GM23338 (cell line): ENCODE results near the gene DVL1. TPM values are rescaled to one million over a fixed set of nuclear protein-coding genes. Genes with fewer than 3 reads are reported as not detected.

Source experiments
- ATAC-seq: fragments of 200-7000 bp; cut with Tn5 transposase; 3 replicates; pipeline ENCODE4 v1.9.1; 2020
- DNase-seq: peaks from one replicate; pipeline ENCODE4 v3.0.0-alpha.2; 2015; ENCODE audit warnings: low spot score
- H2AFZ ChIP-seq: fragments of 200-600 bp; sonication (generic); 2 replicates; pipeline ENCODE4 v1.8.0; 2016; ENCODE audit warnings: antibody characterized with exemption, mild to moderate bottlenecking, moderate library complexity
- H3F3A ChIP-seq: fragments of 200-600 bp; sonication (generic); replicated peaks from 2 replicates; pipeline ENCODE4 v1.8.0; 2017; ENCODE audit warnings: antibody characterized with exemption, mixed run types, low read depth
- H3K27ac ChIP-seq: fragments of 200-600 bp; sonication (generic); 2 replicates; pipeline ENCODE4 v1.6.1; 2016; ENCODE audit warnings: low read depth
- H3K27me3 ChIP-seq: fragments of 200-600 bp; sonication (generic); 2 replicates; pipeline ENCODE4 v1.8.0; 2016; ENCODE audit warnings: mild to moderate bottlenecking, mixed run types, moderate library complexity; ENCODE audit not compliant: insufficient read depth
- H3K36me3 ChIP-seq: fragments of 200-600 bp; sonication (generic); 2 replicates; pipeline ENCODE4 v1.8.0; 2016; ENCODE audit warnings: mild to moderate bottlenecking; ENCODE audit not compliant: insufficient read depth
- H3K4me1 ChIP-seq: fragments of 200-600 bp; sonication (generic); 2 replicates; pipeline ENCODE4 v1.8.0; 2016; ENCODE audit warnings: mild to moderate bottlenecking, moderate library complexity; ENCODE audit not compliant: insufficient read depth
- H3K4me2 ChIP-seq: fragments of 200-600 bp; sonication (generic); 2 replicates; pipeline ENCODE4 v1.7.1; 2017; ENCODE audit warnings: mixed run types
- H3K4me3 ChIP-seq: fragments of 200-600 bp; sonication (generic); 2 replicates; pipeline ENCODE4 v1.6.1; 2016; ENCODE audit warnings: mixed run types
- H3K79me2 ChIP-seq: fragments of 200-600 bp; sonication (generic); replicated peaks from 2 replicates; pipeline ENCODE4 v1.8.0; 2017; ENCODE audit warnings: mild to moderate bottlenecking; ENCODE audit not compliant: insufficient read depth
- H3K9me2 ChIP-seq: fragments of 200-600 bp; sonication (generic); 2 replicates; pipeline ENCODE4 v1.8.0; 2017; ENCODE audit not compliant: insufficient read depth
- H4K20me1 ChIP-seq: fragments of 200-600 bp; sonication (generic); replicated peaks from 2 replicates; pipeline ENCODE4 v1.8.0; 2017; ENCODE audit warnings: mild to moderate bottlenecking; ENCODE audit not compliant: insufficient read depth
- H3K27ac Mint-ChIP-seq: 2 replicates; pipeline ENCODE4 v1.8.0; 2020; ENCODE audit warnings: inconsistent platforms, mild to moderate bottlenecking, moderate library complexity, mixed read lengths
- H3K27me3 Mint-ChIP-seq: 3 replicates; pipeline ENCODE4 v1.8.0; 2022; ENCODE audit warnings: low read depth, mild to moderate bottlenecking, moderate library complexity, mixed read lengths, inconsistent platforms; ENCODE audit not compliant: insufficient read depth, poor library complexity
- H3K36me3 Mint-ChIP-seq: 3 replicates; pipeline ENCODE4 v1.8.0; 2021; ENCODE audit warnings: low read depth, mild to moderate bottlenecking, inconsistent platforms, moderate library complexity, mixed read lengths
- H3K4me1 Mint-ChIP-seq: 3 replicates; pipeline ENCODE4 v1.8.0; 2020; ENCODE audit warnings: mild to moderate bottlenecking, inconsistent platforms, mixed read lengths
- H3K4me3 Mint-ChIP-seq: 3 replicates; pipeline ENCODE4 v1.8.0; 2021; ENCODE audit warnings: moderate library complexity, mild to moderate bottlenecking, inconsistent platforms, mixed read lengths
- H3K9me3 Mint-ChIP-seq: 3 replicates; pipeline ENCODE4 v1.8.0; 2020; ENCODE audit warnings: moderate library complexity, mild to moderate bottlenecking, inconsistent platforms, mixed read lengths
- CREB1 ChIP-seq: fragments of 250-450 bp; sonication (Bioruptor Pico); IDR thresholded peaks from 2 replicates; pipeline ENCODE4 v1.5.0; 2020; ENCODE audit warnings: low read depth, mild to moderate bottlenecking, moderate library complexity
- EZH2 ChIP-seq: fragments of 200-600 bp; sonication (generic); IDR thresholded peaks from one replicate; pipeline ENCODE4 v1.8.0; 2017; ENCODE audit warnings: antibody characterized with exemption, mild to moderate bottlenecking, low read depth; ENCODE audit not compliant: unreplicated experiment
- EZH2phosphoT487 ChIP-seq: fragments of 200-600 bp; sonication (generic); IDR thresholded peaks from one replicate; pipeline ENCODE4 v1.8.1; 2018; ENCODE audit warnings: antibody characterized with exemption; ENCODE audit not compliant: unreplicated experiment
- JUNB ChIP-seq: IDR thresholded peaks from one replicate; pipeline ENCODE4 v1.6.1; 2016; ENCODE audit warnings: antibody characterized with exemption; ENCODE audit not compliant: unreplicated experiment
- NANOG ChIP-seq: IDR thresholded peaks from 2 replicates; pipeline ENCODE4 v1.6.1; 2016; ENCODE audit warnings: antibody characterized with exemption, borderline replicate concordance
- POLR2AphosphoS5 ChIP-seq: IDR thresholded peaks from 2 replicates; pipeline ENCODE4 v1.6.1; 2016; ENCODE audit warnings: antibody characterized with exemption, low read depth
- STAT1 ChIP-seq: IDR thresholded peaks from one replicate; pipeline ENCODE4 v1.6.1; 2016; ENCODE audit warnings: antibody characterized with exemption; ENCODE audit not compliant: unreplicated experiment
- ZNF114 ChIP-seq: fragments of 250-450 bp; sonication (Bioruptor Pico); IDR thresholded peaks from 2 replicates; pipeline ENCODE4 v1.5.0; 2020; ENCODE audit warnings: mild to moderate bottlenecking, moderate library complexity
- polyA plus RNA-seq: library from polyadenylated mRNA; unstranded; fragments of >200 nt; fragmentation: Nextera tagmentation; extraction: Ambion mirVana; gene quantifications from 2 replicates; pipeline ENCODE4 v1.2.1, GENCODE V29; 2016
- total RNA-seq: library from RNA; depleted of rRNA; stranded (reverse); fragments of >200 nt; shearing (Covaris generic); gene quantifications from 2 replicates; pipeline ENCODE4 v1.2.3, GENCODE V29; 2014
- TF ChIP-seq, protein P1 (sequence below), 2 experiments: fragments of 200-600 bp in 1 of 2; sonication (generic) in 1 of 2; conservative IDR thresholded peaks; 2 replicates each; pipeline versions ENCODE4 v1.5.1 to v1.6.1; 2016 to 2017; ENCODE audit warnings: antibody characterized with exemption in 2 of 2, low read depth in 2 of 2, mild to moderate bottlenecking in 2 of 2, moderate library complexity in 1 of 2
- TF ChIP-seq, protein P2 (sequence below): fragments of 250-450 bp; sonication (Bioruptor Pico); IDR thresholded peaks from 2 replicates; pipeline ENCODE4 v1.5.0; 2020; ENCODE audit warnings: mild to moderate bottlenecking, moderate library complexity
- TF ChIP-seq, protein P3 (sequence below): IDR thresholded peaks from 2 replicates; pipeline ENCODE4 v1.6.1; 2016; ENCODE audit warnings: antibody characterized with exemption

The DVL1 gene
- total and polyA plus RNA-seq, 2 experiments from 2014 or later, result 13.5 to 69.7 TPM

DNA sequence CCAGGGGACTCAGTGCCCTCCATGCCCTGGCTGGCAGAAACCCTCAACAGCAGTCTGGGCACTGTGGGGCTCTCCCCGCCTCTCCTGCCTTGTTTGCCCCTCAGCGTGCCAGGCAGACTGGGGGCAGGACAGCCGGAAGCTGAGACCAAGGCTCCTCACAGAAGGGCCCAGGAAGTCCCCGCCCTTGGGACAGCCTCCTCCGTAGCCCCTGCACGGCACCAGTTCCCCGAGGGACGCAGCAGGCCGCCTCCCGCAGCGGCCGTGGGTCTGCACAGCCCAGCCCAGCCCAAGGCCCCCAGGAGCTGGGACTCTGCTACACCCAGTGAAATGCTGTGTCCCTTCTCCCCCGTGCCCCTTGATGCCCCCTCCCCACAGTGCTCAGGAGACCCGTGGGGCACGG lies 21.0 kb downstream of the DVL1 start:
- Histone ChIP-seq H3K36me3 (no peaks in the 10 kb centered on the region), H2AFZ (no peak overlapping the region), H3K4me1 (no peaks in the 10 kb centered on the region), H4K20me1 (peaks cover 3% of the 10 kb centered on the region; the same call in 1 of the 2 replicates), H3K4me3 (no peak overlapping the region), H3K27me3 (no peaks in the 10 kb centered on the region), H3K27ac (no peak overlapping the region), H3K79me2 (peaks cover 15% of the 10 kb centered on the region), H3K4me2 (no peak overlapping the region), H3F3A (peaks cover 15% of the 10 kb centered on the region; the same call in 1 of the 2 replicates), H3K9me2 (no peaks in the 10 kb centered on the region)
- peaks cover 4% of the 10 kb centered on the region for H3K4me1 Mint-ChIP-seq
- ATAC-seq, result no peak
- H3K27me3 Mint-ChIP-seq, result peaks cover 19% of the 10 kb centered on the region
- peaks cover 9% of the 10 kb centered on the region; the same call in 2 of the 3 replicates for H3K36me3 Mint-ChIP-seq
- TF ChIP-seq, protein P1, sequence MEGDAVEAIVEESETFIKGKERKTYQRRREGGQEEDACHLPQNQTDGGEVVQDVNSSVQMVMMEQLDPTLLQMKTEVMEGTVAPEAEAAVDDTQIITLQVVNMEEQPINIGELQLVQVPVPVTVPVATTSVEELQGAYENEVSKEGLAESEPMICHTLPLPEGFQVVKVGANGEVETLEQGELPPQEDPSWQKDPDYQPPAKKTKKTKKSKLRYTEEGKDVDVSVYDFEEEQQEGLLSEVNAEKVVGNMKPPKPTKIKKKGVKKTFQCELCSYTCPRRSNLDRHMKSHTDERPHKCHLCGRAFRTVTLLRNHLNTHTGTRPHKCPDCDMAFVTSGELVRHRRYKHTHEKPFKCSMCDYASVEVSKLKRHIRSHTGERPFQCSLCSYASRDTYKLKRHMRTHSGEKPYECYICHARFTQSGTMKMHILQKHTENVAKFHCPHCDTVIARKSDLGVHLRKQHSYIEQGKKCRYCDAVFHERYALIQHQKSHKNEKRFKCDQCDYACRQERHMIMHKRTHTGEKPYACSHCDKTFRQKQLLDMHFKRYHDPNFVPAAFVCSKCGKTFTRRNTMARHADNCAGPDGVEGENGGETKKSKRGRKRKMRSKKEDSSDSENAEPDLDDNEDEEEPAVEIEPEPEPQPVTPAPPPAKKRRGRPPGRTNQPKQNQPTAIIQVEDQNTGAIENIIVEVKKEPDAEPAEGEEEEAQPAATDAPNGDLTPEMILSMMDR (conservative IDR thresholded peaks at IDR 0.05; ENCODE audit: low read depth in 2 of 2), result no peak
- no peak for TF ChIP-seq CREB1 (CRISPR knock-in tag)
- TF ChIP-seq STAT1, result no peak
- TF ChIP-seq NANOG, result no peak
- TF ChIP-seq POLR2AphosphoS5, result no peak
- no peak for TF ChIP-seq EZH2
- no peak for TF ChIP-seq ZNF114 (CRISPR knock-in tag)
- TF ChIP-seq JUNB, result no peak
- TF ChIP-seq, protein P2, sequence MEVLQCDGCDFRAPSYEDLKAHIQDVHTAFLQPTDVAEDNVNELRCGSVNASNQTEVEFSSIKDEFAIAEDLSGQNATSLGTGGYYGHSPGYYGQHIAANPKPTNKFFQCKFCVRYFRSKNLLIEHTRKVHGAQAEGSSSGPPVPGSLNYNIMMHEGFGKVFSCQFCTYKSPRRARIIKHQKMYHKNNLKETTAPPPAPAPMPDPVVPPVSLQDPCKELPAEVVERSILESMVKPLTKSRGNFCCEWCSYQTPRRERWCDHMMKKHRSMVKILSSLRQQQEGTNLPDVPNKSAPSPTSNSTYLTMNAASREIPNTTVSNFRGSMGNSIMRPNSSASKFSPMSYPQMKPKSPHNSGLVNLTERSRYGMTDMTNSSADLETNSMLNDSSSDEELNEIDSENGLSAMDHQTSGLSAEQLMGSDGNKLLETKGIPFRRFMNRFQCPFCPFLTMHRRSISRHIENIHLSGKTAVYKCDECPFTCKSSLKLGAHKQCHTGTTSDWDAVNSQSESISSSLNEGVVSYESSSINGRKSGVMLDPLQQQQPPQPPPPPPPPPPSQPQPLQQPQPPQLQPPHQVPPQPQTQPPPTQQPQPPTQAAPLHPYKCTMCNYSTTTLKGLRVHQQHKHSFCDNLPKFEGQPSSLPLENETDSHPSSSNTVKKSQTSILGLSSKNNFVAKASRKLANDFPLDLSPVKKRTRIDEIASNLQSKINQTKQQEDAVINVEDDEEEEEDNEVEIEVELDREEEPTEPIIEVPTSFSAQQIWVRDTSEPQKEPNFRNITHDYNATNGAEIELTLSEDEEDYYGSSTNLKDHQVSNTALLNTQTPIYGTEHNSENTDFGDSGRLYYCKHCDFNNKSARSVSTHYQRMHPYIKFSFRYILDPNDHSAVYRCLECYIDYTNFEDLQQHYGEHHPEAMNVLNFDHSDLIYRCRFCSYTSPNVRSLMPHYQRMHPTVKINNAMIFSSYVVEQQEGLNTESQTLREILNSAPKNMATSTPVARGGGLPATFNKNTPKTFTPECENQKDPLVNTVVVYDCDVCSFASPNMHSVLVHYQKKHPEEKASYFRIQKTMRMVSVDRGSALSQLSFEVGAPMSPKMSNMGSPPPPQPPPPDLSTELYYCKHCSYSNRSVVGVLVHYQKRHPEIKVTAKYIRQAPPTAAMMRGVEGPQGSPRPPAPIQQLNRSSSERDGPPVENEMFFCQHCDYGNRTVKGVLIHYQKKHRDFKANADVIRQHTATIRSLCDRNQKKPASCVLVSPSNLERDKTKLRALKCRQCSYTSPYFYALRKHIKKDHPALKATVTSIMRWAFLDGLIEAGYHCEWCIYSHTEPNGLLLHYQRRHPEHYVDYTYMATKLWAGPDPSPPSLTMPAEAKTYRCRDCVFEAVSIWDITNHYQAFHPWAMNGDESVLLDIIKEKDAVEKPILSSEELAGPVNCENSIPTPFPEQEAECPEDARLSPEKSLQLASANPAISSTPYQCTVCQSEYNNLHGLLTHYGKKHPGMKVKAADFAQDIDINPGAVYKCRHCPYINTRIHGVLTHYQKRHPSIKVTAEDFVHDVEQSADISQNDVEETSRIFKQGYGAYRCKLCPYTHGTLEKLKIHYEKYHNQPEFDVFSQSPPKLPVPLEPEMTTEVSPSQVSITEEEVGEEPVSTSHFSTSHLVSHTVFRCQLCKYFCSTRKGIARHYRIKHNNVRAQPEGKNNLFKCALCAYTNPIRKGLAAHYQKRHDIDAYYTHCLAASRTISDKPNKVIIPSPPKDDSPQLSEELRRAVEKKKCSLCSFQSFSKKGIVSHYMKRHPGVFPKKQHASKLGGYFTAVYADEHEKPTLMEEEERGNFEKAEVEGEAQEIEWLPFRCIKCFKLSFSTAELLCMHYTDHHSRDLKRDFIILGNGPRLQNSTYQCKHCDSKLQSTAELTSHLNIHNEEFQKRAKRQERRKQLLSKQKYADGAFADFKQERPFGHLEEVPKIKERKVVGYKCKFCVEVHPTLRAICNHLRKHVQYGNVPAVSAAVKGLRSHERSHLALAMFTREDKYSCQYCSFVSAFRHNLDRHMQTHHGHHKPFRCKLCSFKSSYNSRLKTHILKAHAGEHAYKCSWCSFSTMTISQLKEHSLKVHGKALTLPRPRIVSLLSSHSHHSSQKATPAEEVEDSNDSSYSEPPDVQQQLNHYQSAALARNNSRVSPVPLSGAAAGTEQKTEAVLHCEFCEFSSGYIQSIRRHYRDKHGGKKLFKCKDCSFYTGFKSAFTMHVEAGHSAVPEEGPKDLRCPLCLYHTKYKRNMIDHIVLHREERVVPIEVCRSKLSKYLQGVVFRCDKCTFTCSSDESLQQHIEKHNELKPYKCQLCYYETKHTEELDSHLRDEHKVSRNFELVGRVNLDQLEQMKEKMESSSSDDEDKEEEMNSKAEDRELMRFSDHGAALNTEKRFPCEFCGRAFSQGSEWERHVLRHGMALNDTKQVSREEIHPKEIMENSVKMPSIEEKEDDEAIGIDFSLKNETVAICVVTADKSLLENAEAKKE (CRISPR knock-in tag), result no peak
- TF ChIP-seq, protein P3, sequence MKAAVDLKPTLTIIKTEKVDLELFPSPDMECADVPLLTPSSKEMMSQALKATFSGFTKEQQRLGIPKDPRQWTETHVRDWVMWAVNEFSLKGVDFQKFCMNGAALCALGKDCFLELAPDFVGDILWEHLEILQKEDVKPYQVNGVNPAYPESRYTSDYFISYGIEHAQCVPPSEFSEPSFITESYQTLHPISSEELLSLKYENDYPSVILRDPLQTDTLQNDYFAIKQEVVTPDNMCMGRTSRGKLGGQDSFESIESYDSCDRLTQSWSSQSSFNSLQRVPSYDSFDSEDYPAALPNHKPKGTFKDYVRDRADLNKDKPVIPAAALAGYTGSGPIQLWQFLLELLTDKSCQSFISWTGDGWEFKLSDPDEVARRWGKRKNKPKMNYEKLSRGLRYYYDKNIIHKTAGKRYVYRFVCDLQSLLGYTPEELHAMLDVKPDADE, result no peak
- no peak for TF ChIP-seq EZH2phosphoT487
- H3K9me3 Mint-ChIP-seq, result no peaks in the 10 kb centered on the region; the same call in 2 of the 3 replicates
- H3K4me3 Mint-ChIP-seq, result no peak overlapping the region
- no peak for DNase-seq
- no peak overlapping the region for H3K27ac Mint-ChIP-seq
